Fibroblast of pulmonary artery (primary cell): Measurements from ENCODE around the gene NUMB.
A peak's percentile ranks its signal among the peaks of the same experiment; 100 is the strongest.

Experiments used
- DNase-seq: peaks from one replicate; pipeline ENCODE4 v3.0.0-alpha.2; 2010; ENCODE audit warnings: low read depth
- H3K4me3 ChIP-seq: replicated peaks from 2 replicates; pipeline ENCODE4 v1.5.1; 2011; ENCODE audit warnings: low read depth, mild to moderate bottlenecking, control low read depth, low read length, moderate library complexity
- TF ChIP-seq, protein P1 (sequence below): IDR thresholded peaks from 2 replicates; pipeline ENCODE4 v1.5.1; 2011; ENCODE audit warnings: mild to moderate bottlenecking, control low read depth, low read length, inconsistent platforms; ENCODE audit errors: missing control alignments

The NUMB gene

DNA sequence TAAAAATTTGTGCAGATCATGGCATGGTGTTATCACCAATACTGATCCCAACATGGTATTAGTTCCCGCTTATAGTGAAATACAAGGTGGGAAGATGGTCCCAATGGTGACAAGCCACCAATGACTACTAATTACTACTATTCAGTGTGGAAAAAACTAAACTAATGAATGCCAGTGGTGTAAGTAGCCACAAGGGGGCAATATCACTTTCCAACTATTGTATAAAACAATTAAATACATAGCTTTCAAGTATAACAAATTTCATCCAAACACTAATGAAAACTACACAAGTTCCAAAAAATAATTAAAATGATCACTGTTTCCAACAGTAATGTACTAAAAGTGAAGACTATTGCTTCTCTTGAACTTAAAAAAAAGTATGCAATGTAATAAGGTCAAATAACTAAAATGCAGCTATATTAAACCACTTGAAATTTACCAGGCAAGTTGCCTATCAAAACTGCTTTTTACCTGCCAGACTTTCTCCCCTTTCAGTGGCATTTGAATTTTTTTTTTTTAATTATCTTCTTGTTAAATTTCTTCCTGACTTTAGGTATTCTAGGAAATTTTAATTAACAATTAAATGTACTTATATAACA, 163.0 kb downstream of the NUMB start:
- DNase-seq: peak; percentile 59
- TF ChIP-seq, protein P1, sequence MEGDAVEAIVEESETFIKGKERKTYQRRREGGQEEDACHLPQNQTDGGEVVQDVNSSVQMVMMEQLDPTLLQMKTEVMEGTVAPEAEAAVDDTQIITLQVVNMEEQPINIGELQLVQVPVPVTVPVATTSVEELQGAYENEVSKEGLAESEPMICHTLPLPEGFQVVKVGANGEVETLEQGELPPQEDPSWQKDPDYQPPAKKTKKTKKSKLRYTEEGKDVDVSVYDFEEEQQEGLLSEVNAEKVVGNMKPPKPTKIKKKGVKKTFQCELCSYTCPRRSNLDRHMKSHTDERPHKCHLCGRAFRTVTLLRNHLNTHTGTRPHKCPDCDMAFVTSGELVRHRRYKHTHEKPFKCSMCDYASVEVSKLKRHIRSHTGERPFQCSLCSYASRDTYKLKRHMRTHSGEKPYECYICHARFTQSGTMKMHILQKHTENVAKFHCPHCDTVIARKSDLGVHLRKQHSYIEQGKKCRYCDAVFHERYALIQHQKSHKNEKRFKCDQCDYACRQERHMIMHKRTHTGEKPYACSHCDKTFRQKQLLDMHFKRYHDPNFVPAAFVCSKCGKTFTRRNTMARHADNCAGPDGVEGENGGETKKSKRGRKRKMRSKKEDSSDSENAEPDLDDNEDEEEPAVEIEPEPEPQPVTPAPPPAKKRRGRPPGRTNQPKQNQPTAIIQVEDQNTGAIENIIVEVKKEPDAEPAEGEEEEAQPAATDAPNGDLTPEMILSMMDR: peak; percentile 76
- no peak overlapping the region for H3K4me3 ChIP-seq

DNA sequence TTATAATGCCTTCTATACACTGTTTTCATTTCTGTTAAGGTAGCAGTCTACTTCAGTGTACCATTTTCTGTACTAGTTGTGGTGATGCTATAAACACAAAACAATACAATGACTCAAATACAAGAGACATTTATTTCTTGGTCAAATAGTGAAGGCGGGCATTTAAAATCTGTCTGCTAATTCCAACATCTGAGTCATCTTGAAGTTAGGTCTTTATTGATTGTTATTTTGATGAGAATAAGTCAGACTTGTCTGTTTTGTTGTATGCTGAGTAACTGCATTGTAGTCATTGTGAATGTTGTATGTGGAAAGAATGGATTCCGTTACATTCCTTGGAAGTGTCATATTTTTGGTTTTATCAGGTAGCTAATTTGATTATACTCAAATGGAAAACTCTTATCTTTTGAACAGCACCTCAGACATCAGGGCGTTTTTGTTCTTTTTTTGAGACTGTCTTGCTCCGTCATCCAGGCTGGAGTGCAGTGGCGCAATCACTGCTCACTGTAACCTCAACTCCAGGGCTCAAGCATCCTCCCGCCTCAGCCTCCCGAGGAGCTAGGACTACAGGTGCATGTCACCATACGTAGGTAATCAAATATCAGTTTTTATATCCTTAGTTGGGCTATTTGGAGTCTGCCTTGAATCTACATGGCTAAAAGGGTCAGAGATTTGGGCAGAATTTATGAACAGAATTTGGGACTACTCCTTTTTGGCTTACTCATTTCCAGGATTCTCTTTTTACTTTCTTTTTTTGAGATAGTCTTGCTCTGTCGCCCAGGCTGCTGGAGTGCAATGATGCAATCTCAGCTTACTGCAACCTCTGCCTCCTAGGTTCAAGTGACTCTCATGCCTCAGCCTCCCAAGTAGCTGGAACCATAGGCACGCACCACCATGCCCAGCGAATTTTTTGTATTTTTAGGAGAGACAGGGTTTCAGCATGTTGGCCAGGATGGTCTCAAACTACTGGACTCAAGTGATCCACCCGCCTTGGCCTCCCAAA, 164.3 kb downstream of the NUMB start:
- no peak overlapping the region for H3K4me3 ChIP-seq
- TF ChIP-seq, protein P1: no peak
- DNase-seq: no peak

DNA sequence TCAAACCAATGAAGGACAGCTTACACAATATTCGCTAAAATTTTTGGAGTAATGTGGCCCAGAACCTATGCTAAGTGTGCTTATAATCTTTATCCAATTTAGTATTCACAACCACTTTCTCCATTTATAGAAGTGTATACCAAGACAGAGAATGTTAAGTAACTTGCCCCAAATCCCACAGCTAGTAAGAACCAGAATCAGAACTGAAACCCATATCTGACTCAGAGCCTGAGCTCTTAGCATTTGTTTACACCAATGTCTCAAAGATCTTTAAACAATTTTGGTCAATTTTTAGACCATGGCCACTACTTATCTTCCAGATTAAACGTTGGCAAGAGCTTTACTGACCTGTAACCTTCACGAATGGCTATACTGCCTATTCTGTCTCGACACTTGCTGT, 168.1 kb downstream of the NUMB start:
- no peak for DNase-seq
- TF ChIP-seq, protein P1: no peak
- H3K4me3 ChIP-seq: no peak overlapping the region

DNA sequence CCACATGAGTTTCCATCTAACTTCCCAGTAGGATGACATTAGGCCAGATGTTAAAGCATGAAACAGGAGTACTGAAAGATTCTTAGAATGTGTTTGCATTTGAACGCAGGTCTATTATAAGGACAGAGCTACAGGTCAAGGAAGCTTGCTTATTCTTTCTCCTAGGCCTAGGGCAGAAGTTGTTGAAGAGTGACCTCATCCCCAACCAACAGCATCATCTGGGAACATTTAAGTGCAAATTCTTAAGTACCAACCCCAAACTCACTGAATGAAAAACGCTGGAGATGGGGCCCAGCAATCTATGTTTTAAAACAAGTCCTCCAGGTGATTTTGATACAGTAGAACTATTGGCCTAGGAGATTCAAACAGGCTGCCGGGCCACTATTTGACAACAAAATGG, 168.6 kb downstream of the NUMB start:
- no peak overlapping the region for H3K4me3 ChIP-seq
- TF ChIP-seq, protein P1: no peak
- no peak for DNase-seq

DNA sequence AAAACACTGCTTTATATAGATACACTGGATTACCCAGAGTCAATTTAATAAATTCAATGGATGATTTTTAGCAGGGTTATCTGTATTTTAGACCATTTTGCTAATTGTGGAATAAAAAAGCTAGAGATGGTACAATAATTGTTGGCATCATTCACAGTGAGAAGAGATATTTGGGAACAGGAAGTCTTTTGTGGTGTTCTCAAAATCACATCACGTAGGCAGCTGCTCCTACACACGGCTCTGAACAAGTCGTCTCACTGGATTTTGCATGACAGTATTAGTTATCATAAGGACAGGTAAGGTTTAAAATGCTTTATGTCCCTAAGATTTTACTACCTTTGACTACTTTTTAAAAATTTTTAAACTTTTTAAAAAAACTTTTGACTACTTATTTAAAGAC, 169.0 kb downstream of the NUMB start:
- H3K4me3 ChIP-seq: no peak overlapping the region
- DNase-seq: no peak
- TF ChIP-seq, protein P1: no peak

DNA sequence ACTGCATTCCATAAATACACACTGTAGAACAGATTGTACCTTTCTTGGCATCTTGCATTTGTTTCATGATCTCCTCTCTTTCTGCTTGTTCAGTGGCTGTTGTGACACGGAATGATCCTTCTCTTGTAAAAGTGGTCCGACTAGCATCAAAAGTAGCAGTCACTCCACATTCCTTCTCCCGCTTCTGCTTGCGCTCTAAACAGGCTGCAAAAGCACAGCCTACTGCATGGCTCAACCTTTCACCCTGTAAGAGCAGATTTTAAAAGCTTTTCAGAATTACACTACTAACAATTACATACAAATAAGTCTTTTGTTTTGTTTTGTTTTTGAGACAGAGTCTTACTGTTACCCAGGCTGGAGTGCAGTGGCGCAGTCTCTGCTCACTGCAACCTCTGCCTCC, 171.3 kb downstream of the NUMB start:
- H3K4me3 ChIP-seq: no peak overlapping the region
- no peak for DNase-seq
- TF ChIP-seq, protein P1: no peak

DNA sequence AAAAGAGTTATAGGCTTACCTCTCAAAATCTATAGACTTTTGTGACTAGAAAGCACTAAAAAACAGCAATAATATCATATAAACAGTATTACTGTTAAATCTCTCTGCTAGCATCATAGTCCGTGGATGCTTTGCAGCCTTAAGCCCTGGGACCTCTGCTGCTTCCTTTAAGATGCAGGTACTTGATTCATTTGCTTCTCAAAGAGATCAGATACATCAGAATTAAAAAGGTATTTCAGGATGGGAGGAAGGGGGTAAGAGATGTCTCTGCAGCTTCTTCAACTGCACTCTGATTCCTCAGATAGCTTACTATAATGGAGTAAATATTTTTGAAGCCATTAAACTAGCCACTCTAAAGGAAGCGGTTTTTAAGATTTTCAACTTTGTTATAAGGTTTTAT, 171.7 kb downstream of the NUMB start:
- DNase-seq: no peak
- TF ChIP-seq, protein P1: no peak
- H3K4me3 ChIP-seq: no peak overlapping the region
